Measurements from ENCODE around the gene TH.

TH gene

GRCh38 chr11:2149864-2150847, 21.5 kb downstream of the TH start:
- no peak overlapping the region for H3K27ac ChIP-seq
- TF ChIP-seq ZFX (IDR thresholded peaks at IDR 0.05; ENCODE audit: borderline replicate concordance): no peak
- peak; percentile 18; the same call in 1 of the 2 replicates for TF ChIP-seq CTCF (IDR thresholded peaks at IDR 0.05)

GRCh38 chr11:2149460-2149859, 22.2 kb downstream of the TH start:
- TF ChIP-seq ZFX (IDR thresholded peaks at IDR 0.05; ENCODE audit: borderline replicate concordance): no peak
- no peak for TF ChIP-seq CTCF (IDR thresholded peaks at IDR 0.05)

GRCh38 chr11:2148595-2148994, 23.0 kb downstream of the TH start:
- H3K27ac ChIP-seq: no peak overlapping the region
- TF ChIP-seq ZFX (IDR thresholded peaks at IDR 0.05; ENCODE audit: borderline replicate concordance) (no peak), CTCF (IDR thresholded peaks at IDR 0.05) (no peak)

More at GRCh38 chr11:2149460-2149859, 22.2 kb downstream of the TH start:
- H3K27ac ChIP-seq: no peak overlapping the region

GRCh38 chr11:2147391-2147790, 24.2 kb downstream of the TH start:
- H3K27ac ChIP-seq: no peak overlapping the region
- TF ChIP-seq ZFX (IDR thresholded peaks at IDR 0.05; ENCODE audit: borderline replicate concordance) (no peak), CTCF (IDR thresholded peaks at IDR 0.05) (no peak)

- H3K27ac ChIP-seq: no peak overlapping the region
- TF ChIP-seq CTCF (IDR thresholded peaks at IDR 0.05) (no peak), ZFX (IDR thresholded peaks at IDR 0.05; ENCODE audit: borderline replicate concordance) (no peak)
Measured at GRCh38 chr11:2146051-2146450, 25.6 kb downstream of the TH start.

- no peak overlapping the region for H3K27ac ChIP-seq
- TF ChIP-seq CTCF (IDR thresholded peaks at IDR 0.05) (no peak), ZFX (IDR thresholded peaks at IDR 0.05; ENCODE audit: borderline replicate concordance) (no peak)
Measured at GRCh38 chr11:2144544-2145248, 26.9 kb downstream of the TH start.
